Trophoblast cell (in vitro differentiated cells and primary cell): ENCODE measurements around the gene NDUFAF5. TPM values are rescaled to one million over a fixed set of nuclear protein-coding genes. Genes with fewer than 3 reads are reported as not detected.
"Not testable (repeated sequence)": the region's sequence is repeated elsewhere in the genome, so short reads cannot be mapped to it uniquely, and the experiment has no call there.

Source experiments
- DNase-seq, 2 donors: peaks; one replicate each; pipeline ENCODE4 v3.0.0-alpha.2; 2016
- H2AFZ ChIP-seq: 2 replicates; pipeline ENCODE4 v1.6.1; 2013; ENCODE audit warnings: low read length, moderate library complexity, mild to moderate bottlenecking; ENCODE audit not compliant: insufficient read depth, poor library complexity
- H2AK5ac ChIP-seq: 2 replicates; pipeline ENCODE4 v1.6.1; 2013; ENCODE audit warnings: mild to moderate bottlenecking, low read length
- H2BK120ac ChIP-seq: 2 replicates; pipeline ENCODE4 v1.6.1; 2013; ENCODE audit warnings: low read length, mild to moderate bottlenecking, moderate library complexity; ENCODE audit not compliant: insufficient read depth, poor library complexity
- H2BK12ac ChIP-seq: 2 replicates; pipeline ENCODE4 v1.6.1; 2013; ENCODE audit warnings: mild to moderate bottlenecking, low read length, moderate library complexity
- H2BK5ac ChIP-seq: 2 replicates; pipeline ENCODE4 v1.6.1; 2013; ENCODE audit warnings: low read length, low read depth, moderate library complexity, mild to moderate bottlenecking; ENCODE audit not compliant: poor library complexity
- H3K14ac ChIP-seq: 2 replicates; pipeline ENCODE4 v1.6.1; 2013; ENCODE audit warnings: mild to moderate bottlenecking, low read length
- H3K18ac ChIP-seq: 2 replicates; pipeline ENCODE4 v1.6.1; 2013; ENCODE audit warnings: mild to moderate bottlenecking, low read length
- H3K23ac ChIP-seq: 2 replicates; pipeline ENCODE4 v1.6.1; 2013; ENCODE audit warnings: low read length
- H3K27ac ChIP-seq: 2 replicates; pipeline ENCODE4 v1.5.1; 2013; ENCODE audit warnings: low read depth, mild to moderate bottlenecking, inconsistent platforms, low read length, moderate library complexity
- H3K27me3 ChIP-seq: 2 replicates; pipeline ENCODE4 v1.6.1; 2013; ENCODE audit warnings: inconsistent platforms, mild to moderate bottlenecking, low read length, moderate library complexity; ENCODE audit not compliant: insufficient read depth
- H3K36me3 ChIP-seq, 2 experiments: 1 replicate in 1 of 2; 2 replicates in 1 of 2; pipeline ENCODE4 v1.6.1; 2013; ENCODE audit warnings: low read length in 2 of 2, mild to moderate bottlenecking in 2 of 2, moderate library complexity in 1 of 2; ENCODE audit not compliant: insufficient read depth in 2 of 2, control insufficient read depth in 1 of 2
- H3K4ac ChIP-seq: 2 replicates; pipeline ENCODE4 v1.6.1; 2013; ENCODE audit warnings: low read depth, mild to moderate bottlenecking, low read length, moderate library complexity
- H3K4me1 ChIP-seq, 2 experiments: 1 replicate in 1 of 2; 2 replicates in 1 of 2; pipeline ENCODE4 v1.6.1; 2013; ENCODE audit warnings: low read length in 2 of 2, mild to moderate bottlenecking in 2 of 2, moderate library complexity in 1 of 2; ENCODE audit not compliant: insufficient read depth in 2 of 2, control insufficient read depth in 1 of 2
- H3K4me2 ChIP-seq: 2 replicates; pipeline ENCODE4 v1.6.1; 2013; ENCODE audit warnings: inconsistent platforms, mild to moderate bottlenecking, low read length, moderate library complexity
- H3K4me3 ChIP-seq: 2 replicates; pipeline ENCODE4 v1.5.1; 2013; ENCODE audit warnings: mild to moderate bottlenecking, low read depth, low read length, inconsistent platforms
- H3K79me1 ChIP-seq: one replicate; pipeline ENCODE4 v1.6.1; 2013; ENCODE audit warnings: low read length
- H3K79me2 ChIP-seq: 2 replicates; pipeline ENCODE4 v1.6.1; 2013; ENCODE audit warnings: low read length, mild to moderate bottlenecking; ENCODE audit not compliant: control insufficient read depth, insufficient read depth, poor library complexity
- H3K9ac ChIP-seq: 2 replicates; pipeline ENCODE4 v1.6.1; 2013; ENCODE audit warnings: mild to moderate bottlenecking, low read length
- H3K9me3 ChIP-seq: 2 replicates; pipeline ENCODE4 v1.6.1; 2013; ENCODE audit warnings: low read depth, mild to moderate bottlenecking, control low read depth, inconsistent platforms, low read length; ENCODE audit not compliant: insufficient read depth
- H4K12ac ChIP-seq: 2 replicates; pipeline ENCODE4 v1.6.1; 2013; ENCODE audit warnings: low read depth, mild to moderate bottlenecking, low read length, moderate library complexity
- H4K8ac ChIP-seq: 2 replicates; pipeline ENCODE4 v1.6.1; 2013; ENCODE audit warnings: low read depth, mild to moderate bottlenecking, low read length, moderate library complexity
- H4K91ac ChIP-seq: one replicate; pipeline ENCODE4 v1.6.1; 2013; ENCODE audit warnings: low read depth, mild to moderate bottlenecking, low read length, moderate library complexity
- WGBS: extraction: QIAGEN DNeasy Blood & Tissue Kit; methylation state at CpG from one replicate; pipeline ENCODE4 v1.1.7; 2013; ENCODE audit warnings: missing lambda C conversion rate; ENCODE audit not compliant: insufficient read length, insufficient coverage; ENCODE audit errors: extremely low coverage; 5-methylcytosine and 5-hydroxymethylcytosine counted together
- polyA plus RNA-seq: library from polyadenylated mRNA; stranded (reverse); fragments of 200-250 nt; gene quantifications from 2 replicates; pipeline ENCODE4 v1.2.3, GENCODE V29; 2013

NDUFAF5 gene
- 10.8 and 12.2 TPM in 2 replicates for polyA plus RNA-seq

GRCh38 chr20:13784893-13785715 is at the start of gene NDUFAF5, which contains the start of gene ESF1:
Gene NDUFAF5, plus strand, starts transcription at chr20:13785028. Its CDS starts 41 bp downstream, at chr20:13785069.
Gene ESF1, minus strand, starts transcription at chr20:13784919. Its CDS starts 1,779 bp downstream, at chr20:13783140.
- H3K79me1 ChIP-seq: peaks cover 4% of the 10 kb centered on the region
- H3K18ac ChIP-seq: peak within 1 kb of the TSS; percentile 73
- peak within 1 kb of the TSS; percentile 80 for H2AFZ ChIP-seq
- WGBS: no CpG with 5 or more reads among the region's 54 CpGs
- H2BK120ac ChIP-seq: peak within 1 kb of the TSS; percentile 49
- peak within 1 kb of the TSS; percentile 86 for H4K8ac ChIP-seq
- peak within 1 kb of the TSS; percentile 73 for H3K4me2 ChIP-seq
- no peaks in the 10 kb centered on the region for H3K9me3 ChIP-seq
- H4K12ac ChIP-seq: peak within 1 kb of the TSS; percentile 67
- H3K79me2 ChIP-seq: peaks cover 6% of the 10 kb centered on the region
- H3K23ac ChIP-seq: no peak within 1 kb of the TSS
- peak within 1 kb of the TSS; percentile 88 for H3K4me3 ChIP-seq
- H3K4me1 ChIP-seq: peaks cover 0 to 7% of the 10 kb centered on the region in 2 experiments
- H3K4ac ChIP-seq: peak within 1 kb of the TSS; percentile 82
- peak within 1 kb of the TSS; percentile 75 for H4K91ac ChIP-seq
- no peaks in the 10 kb centered on the region for H3K27me3 ChIP-seq
- peak within 1 kb of the TSS; percentile 14 for H2BK5ac ChIP-seq
- peak within 1 kb of the TSS; percentile 69 for H3K14ac ChIP-seq
- no peak within 1 kb of the TSS for H2BK12ac ChIP-seq
- peak; percentile 93 to 97 for DNase-seq
- H2AK5ac ChIP-seq: no peak within 1 kb of the TSS
- peaks cover 5 to 20% of the 10 kb centered on the region in 2 experiments for H3K36me3 ChIP-seq
- H3K27ac ChIP-seq: peak within 1 kb of the TSS; percentile 46
- peak within 1 kb of the TSS; percentile 94 for H3K9ac ChIP-seq

GRCh38 chr20:13735826-13736225 is 49.0 kb upstream of the NDUFAF5 start:
- Histone ChIP-seq H4K91ac (no peak overlapping the region), H3K9me3 (no peaks in the 10 kb centered on the region), H3K27ac (no peak overlapping the region), H3K36me3 (peaks cover 11 to 13% of the 10 kb centered on the region in 2 experiments), H3K9ac (no peak overlapping the region), H3K14ac (no peak overlapping the region), H3K4me2 (no peak overlapping the region), H3K4ac (no peak overlapping the region), H3K23ac (no peak overlapping the region), H3K79me1 (no peaks in the 10 kb centered on the region), H3K27me3 (no peaks in the 10 kb centered on the region), H4K12ac (no peak overlapping the region), H3K4me1 (no peaks in the 10 kb centered on the region), H2AK5ac (no peak overlapping the region), H3K18ac (no peak overlapping the region), H4K8ac (no peak overlapping the region), H2BK5ac (no peak overlapping the region), H3K4me3 (no peak overlapping the region), H3K79me2 (no peaks in the 10 kb centered on the region), H2BK12ac (no peak overlapping the region), H2BK120ac (no peak overlapping the region), H2AFZ (no peak overlapping the region)
- no CpG with 5 or more reads among the region's 1 CpG for WGBS
- no peak for DNase-seq

- Histone ChIP-seq H3K4me2 (no peak overlapping the region), H3K4ac (no peak overlapping the region), H2BK120ac (no peak overlapping the region), H3K9ac (no peak overlapping the region), H2AK5ac (no peak overlapping the region), H3K4me1 (no peaks in the 10 kb centered on the region), H3K27me3 (no peaks in the 10 kb centered on the region), H3K4me3 (no peak overlapping the region), H2BK12ac (no peak overlapping the region), H4K12ac (no peak overlapping the region), H2AFZ (no peak overlapping the region), H3K23ac (no peak overlapping the region), H2BK5ac (no peak overlapping the region), H4K91ac (no peak overlapping the region), H3K18ac (no peak overlapping the region), H4K8ac (no peak overlapping the region), H3K27ac (no peak overlapping the region), H3K36me3 (peaks cover 10 to 14% of the 10 kb centered on the region in 2 experiments), H3K79me2 (no peaks in the 10 kb centered on the region), H3K79me1 (no peaks in the 10 kb centered on the region), H3K14ac (no peak overlapping the region), H3K9me3 (no peaks in the 10 kb centered on the region)
- DNase-seq: no peak
- no CpG with 5 or more reads among the region's 3 CpGs for WGBS
Observed at GRCh38 chr20:13736436-13737191, 48.2 kb upstream of the NDUFAF5 start.

- not testable (repeated sequence) for H3K4me2 ChIP-seq, H3K27ac ChIP-seq, H3K27me3 ChIP-seq, H3K9ac ChIP-seq, H3K36me3 ChIP-seq, H3K79me2 ChIP-seq, H2BK120ac ChIP-seq, H3K9me3 ChIP-seq, H4K12ac ChIP-seq, H2AK5ac ChIP-seq, DNase-seq, H3K23ac ChIP-seq, H2BK5ac ChIP-seq, H4K91ac ChIP-seq, H3K4ac ChIP-seq, H2AFZ ChIP-seq, H3K4me1 ChIP-seq, H2BK12ac ChIP-seq, H4K8ac ChIP-seq, H3K4me3 ChIP-seq, H3K18ac ChIP-seq, H3K79me1 ChIP-seq, H3K14ac ChIP-seq
- no CpG with 5 or more reads among the region's 1 CpG for WGBS
Observed at GRCh38 chr20:13738187-13738586, 46.6 kb upstream of the NDUFAF5 start.
